ENCODE measurements around the gene GRIA1.

The GRIA1 gene

DNA sequence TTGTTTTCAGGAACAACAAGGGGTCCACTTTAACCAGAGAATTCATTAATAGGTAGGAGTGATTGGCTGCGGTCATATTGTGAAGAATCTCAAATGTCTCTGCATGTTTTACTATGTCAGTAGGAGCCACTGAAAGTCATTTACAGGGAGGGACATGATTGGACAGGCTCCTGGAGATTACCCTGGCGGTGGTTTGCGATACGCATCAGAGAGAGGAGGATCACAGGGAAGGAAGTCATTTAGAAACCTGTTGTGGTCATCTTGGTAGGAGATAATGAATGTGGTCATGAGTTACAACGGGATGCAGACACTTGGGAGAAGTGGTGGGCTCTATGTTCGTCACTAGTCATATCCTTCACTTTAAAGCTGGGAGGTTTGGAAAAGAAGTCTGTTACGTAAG, 285.5 kb downstream of the GRIA1 start:
- H3K4me3 ChIP-seq (ENCODE audit: low read depth, low read length) = no peak overlapping the region
- TF ChIP-seq, protein P1, sequence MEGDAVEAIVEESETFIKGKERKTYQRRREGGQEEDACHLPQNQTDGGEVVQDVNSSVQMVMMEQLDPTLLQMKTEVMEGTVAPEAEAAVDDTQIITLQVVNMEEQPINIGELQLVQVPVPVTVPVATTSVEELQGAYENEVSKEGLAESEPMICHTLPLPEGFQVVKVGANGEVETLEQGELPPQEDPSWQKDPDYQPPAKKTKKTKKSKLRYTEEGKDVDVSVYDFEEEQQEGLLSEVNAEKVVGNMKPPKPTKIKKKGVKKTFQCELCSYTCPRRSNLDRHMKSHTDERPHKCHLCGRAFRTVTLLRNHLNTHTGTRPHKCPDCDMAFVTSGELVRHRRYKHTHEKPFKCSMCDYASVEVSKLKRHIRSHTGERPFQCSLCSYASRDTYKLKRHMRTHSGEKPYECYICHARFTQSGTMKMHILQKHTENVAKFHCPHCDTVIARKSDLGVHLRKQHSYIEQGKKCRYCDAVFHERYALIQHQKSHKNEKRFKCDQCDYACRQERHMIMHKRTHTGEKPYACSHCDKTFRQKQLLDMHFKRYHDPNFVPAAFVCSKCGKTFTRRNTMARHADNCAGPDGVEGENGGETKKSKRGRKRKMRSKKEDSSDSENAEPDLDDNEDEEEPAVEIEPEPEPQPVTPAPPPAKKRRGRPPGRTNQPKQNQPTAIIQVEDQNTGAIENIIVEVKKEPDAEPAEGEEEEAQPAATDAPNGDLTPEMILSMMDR (IDR thresholded peaks at IDR 0.05; ENCODE audit: borderline replicate concordance, insufficient read depth, low read depth, low read length) = no peak

- TF ChIP-seq, protein P1 (IDR thresholded peaks at IDR 0.05; ENCODE audit: borderline replicate concordance, insufficient read depth, low read depth, low read length) = no peak
- no peak overlapping the region for H3K4me3 ChIP-seq (ENCODE audit: low read depth, low read length)
Measured at GRCh38 chr5:153777681-153778581, 287.5 kb downstream of the GRIA1 start.

DNA sequence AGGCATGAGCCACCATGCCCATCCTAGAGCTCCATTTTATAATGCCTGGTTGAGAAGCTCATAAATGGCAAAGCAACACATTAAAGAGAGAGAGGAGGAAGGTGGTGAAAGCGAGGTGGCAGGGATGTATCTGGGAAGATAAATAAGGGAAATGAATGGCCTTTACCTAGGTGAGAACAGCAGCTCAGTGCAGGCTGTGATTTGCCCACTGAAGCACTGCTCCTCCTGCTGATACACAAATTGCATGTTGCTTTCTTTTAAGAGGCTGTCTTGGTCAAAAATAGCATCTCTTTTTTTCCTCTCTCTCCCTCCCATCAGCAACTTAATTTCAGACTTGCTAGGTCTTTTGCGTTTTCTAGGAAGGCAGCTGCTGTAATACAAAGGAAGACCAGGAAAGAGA, 289.4 kb downstream of the GRIA1 start:
- TF ChIP-seq, protein P1 (IDR thresholded peaks at IDR 0.05; ENCODE audit: borderline replicate concordance, insufficient read depth, low read depth, low read length) = no peak
- H3K4me3 ChIP-seq (ENCODE audit: low read depth, low read length) = no peak overlapping the region

GRCh38 chr5:153780876-153781705, 290.6 kb downstream of the GRIA1 start:
- H3K4me3 ChIP-seq (ENCODE audit: low read depth, low read length) = no peak overlapping the region
- TF ChIP-seq, protein P1 (IDR thresholded peaks at IDR 0.05; ENCODE audit: borderline replicate concordance, insufficient read depth, low read depth, low read length) = no peak

DNA sequence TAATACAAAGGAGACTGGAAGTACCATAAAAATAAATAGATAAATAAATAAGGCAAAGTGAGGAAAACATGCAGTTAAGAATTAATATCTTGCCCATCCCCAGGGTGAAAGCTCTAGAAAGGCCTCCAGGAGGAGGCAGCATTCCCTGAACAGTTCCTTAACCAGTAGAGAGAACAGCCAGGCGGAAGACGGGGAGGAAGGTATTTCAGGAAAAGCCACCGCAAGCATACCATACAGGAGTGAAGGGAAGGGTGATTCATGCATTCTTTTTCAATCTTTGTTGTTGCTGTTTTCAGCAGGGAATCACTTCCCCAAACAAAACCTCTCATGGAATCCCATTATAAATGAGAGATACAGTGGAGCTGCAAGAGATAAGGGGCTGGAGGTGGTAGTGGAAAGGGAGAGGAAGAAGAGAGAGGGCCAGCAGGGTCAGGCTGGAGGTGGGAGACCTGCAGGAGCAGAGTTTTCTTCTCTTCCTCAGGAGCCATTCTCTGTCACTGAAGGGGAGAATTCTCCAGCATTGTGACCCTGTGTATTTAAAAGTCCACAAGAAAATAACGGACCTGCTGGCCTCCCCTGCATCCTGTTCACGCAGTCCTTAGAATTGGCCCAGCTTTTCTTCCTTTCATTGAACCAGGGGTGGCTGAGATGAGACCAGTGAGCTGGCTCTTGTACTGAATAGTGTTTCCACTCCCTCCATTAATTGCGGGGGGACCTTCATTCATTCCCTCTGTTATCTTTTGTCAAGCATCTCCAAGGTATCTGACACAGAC, 292.3 kb downstream of the GRIA1 start:
- TF ChIP-seq, protein P1 (IDR thresholded peaks at IDR 0.05; ENCODE audit: borderline replicate concordance, insufficient read depth, low read depth, low read length) = no peak
- no peak overlapping the region for H3K4me3 ChIP-seq (ENCODE audit: low read depth, low read length)

DNA sequence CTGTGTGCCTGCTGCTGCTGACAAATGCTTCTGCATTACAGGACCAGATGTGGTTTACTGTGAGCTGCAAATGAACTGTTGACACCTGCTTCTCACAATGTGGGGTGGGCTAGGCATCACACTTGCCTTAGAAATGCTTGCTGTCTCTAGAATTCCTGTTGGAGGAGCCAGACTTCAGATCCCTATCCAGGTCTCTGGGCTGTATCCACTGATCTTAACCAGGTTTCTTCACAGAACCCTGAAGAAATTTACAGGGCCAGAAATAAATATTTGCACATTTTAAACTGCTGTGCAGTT, 292.8 kb downstream of the GRIA1 start:
- H3K4me3 ChIP-seq (ENCODE audit: low read depth, low read length) = no peak overlapping the region
- TF ChIP-seq, protein P1 (IDR thresholded peaks at IDR 0.05; ENCODE audit: borderline replicate concordance, insufficient read depth, low read depth, low read length) = no peak
